Embryonic facial prominence (tissue), 1 donor: ENCODE results near the gene AGER.
A peak's percentile ranks its signal among the peaks of the same experiment; 100 is the strongest.
"Not testable (repeated sequence)": the region's sequence is repeated elsewhere in the genome, so short reads cannot be mapped to it uniquely, and the experiment has no call there.

Source experiments
- DNase-seq: peaks from one replicate; pipeline ENCODE4 v3.0.0-alpha.2; 2016; ENCODE audit errors: extremely low spot score

The AGER gene

DNA sequence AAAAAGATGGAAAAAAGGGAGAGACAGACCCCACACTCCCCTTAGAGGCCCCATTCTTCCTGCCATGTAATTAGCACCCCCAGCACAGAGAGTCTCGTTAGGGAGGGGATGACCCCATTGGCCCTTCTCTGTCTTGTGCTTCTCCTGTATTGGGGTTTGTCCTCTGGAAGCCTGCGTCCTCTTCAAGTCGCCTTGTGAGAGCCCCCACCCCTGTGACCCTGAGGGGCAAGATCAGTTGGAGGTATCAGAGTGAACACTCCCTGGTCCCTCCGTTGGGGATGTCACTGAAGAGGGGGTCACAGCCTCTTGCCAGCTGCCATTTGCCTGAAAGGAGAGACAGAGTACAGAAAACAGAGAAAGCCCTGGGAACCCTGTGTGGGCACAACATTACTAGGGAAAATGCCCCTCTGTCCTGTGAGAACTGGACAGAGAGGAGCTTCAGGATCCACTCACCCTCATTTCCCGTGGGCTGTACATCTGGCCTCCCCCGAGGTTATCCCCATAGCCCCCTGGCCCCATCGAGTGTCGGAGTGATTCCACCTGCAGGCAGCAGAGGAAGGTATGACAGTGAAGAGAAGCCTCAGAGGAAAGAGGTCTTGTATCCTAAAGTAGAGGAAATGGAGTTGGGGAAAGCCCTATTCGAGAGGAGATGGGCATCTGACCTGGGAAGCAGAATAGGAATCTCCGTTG lies 2.2 kb upstream of the AGER start:
- not testable (repeated sequence) for DNase-seq

DNA sequence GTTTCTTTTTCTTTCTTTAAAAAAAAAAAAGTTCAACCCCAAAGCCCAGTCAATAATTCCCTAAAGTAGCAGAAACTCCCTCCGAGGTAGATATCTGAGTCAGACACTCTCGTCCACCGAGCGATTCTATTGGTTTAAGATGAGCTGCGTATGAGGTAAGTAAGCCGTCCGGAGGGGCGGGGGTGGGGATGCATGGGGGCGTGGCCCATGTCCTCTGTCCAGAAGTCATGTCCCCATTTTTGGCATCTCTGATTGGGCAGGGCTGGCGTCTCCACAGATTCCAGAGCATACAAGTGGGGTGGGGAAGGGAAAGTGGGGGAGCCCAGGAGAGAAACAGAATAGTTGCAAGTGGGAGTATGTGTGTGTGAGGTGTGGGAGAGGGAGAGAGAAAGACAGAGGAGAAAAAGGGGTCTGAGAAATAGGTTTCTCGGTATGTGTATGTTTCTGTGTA lies 1.7 kb upstream of the AGER start:
- not testable (repeated sequence) for DNase-seq

DNA sequence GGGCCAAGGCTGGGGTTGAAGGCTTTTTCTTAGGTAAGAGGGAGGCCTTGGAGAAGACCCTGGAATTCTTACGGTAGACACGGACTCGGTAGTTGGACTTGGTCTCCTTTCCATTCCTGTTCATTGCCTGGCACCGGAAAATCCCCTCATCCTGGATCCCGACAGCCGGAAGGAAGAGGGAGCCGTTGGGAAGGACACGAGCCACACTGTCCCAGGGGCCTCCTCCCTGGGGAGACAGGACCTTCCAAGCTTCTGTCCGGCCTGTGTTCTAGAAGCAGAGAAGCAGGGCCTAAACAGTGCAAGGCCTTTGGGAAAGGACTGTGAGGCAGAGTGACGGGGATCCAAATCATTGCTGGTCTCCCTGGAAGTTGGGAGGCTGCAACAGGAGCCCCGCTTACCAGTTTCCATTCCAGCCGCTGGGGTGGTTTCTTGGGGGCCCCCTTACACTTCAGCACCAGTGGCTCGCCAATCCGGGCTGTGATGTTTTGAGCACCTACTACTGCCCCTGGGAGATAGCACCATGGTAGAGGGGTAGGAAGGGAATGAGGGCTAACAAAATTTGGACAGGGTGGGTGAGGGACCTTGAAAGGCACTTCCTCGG lies 470 bp downstream of the AGER start:
- no peak for DNase-seq

DNA sequence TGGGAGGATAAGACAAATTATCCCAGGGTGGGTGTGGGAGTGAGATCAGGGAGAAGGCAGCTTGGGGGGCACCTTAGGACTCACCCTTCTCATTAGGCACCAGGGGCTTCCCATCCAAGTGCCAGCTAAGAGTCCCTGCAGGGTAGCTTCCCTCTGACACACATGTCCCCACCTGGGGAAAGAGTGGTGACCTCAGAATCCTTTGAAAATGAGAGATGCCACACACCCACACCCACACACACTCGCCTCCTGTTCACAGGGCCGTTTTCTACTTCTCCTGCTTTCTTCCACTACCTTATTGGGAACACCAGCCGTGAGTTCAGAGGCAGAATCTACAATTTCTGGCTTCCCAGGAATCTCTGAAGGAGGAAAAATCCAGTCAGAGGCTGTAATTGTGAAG lies 1.0 kb downstream of the AGER start:
- no peak for DNase-seq

DNA sequence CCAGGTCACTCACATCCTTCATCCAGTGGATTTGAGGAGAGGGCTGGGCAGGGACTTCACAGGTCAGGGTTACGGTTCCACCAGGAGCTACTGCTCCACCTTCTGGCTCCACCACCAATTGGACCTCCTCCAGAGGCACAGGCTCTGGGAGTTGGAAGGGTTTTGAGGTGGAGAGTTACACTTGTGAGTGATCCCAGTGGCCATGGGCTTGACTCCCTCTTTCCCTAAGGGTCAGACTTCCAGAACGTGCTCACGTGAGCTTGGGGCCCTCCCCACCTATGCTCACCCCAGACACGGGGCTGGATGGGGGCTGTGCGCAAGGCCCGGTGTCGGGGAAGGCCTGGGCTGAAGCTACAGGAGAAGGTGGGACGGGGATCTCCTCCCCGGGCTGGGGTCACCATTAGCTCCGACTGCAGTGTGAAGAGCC lies 1.5 kb downstream of the AGER start:
- DNase-seq, result no peak

DNA sequence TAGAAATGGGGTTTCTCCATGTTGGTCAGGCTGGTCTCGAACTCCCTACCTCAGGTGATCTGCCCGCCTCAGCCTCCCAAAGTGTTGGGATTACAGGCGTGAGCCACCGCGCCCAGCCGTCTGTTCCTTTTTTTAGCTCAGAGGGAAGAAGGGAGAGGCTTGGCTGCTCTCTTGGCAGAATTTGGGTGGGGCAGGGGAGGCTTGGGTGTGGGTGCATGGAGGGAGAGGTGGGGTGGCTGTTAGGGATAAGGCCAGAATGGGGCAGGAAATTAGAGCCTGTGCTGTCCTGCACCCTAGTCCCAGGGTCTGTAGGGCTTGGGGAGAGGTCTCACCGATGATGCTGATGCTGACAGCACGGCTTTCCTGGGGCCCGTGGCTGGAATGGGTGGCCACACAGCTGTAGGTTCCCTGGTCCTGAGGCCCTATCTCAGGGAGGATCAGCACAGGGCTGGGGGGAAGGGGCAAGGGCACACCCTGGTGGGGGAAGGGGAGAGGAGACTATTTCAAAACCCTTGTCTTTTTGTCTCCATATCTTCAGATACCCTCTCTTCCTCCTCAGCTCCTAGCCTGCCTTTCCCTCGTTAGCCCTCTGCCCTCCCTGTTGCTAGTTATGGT lies 2.0 kb downstream of the AGER start:
- no peak for DNase-seq

DNA sequence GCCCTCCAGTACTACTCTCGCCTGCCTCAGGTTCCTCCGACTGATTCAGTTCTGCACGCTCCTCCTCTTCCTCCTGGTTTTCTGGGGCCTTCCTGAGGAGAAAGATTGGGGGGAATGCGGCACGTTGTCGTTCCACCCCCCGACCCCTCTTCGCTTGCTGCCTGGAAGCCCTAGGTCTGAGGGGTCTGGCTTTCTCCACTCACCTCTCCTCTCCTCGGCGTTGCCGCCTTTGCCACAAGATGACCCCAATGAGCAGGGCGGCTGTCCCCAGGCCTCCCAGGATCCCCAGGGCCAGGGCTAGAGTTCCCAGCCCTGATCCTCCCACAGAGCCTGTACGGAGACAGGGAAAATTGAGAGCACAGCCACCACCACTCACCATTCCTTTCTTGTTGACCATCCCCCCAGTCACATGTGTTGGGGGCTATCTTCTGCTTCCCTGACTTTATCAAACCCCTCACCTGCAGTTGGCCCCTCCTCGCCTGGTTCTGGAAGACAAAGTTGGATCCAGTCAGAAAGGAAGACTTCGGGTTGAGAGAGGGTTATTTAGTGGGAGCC lies 2.8 kb downstream of the AGER start:
- no peak for DNase-seq

DNA sequence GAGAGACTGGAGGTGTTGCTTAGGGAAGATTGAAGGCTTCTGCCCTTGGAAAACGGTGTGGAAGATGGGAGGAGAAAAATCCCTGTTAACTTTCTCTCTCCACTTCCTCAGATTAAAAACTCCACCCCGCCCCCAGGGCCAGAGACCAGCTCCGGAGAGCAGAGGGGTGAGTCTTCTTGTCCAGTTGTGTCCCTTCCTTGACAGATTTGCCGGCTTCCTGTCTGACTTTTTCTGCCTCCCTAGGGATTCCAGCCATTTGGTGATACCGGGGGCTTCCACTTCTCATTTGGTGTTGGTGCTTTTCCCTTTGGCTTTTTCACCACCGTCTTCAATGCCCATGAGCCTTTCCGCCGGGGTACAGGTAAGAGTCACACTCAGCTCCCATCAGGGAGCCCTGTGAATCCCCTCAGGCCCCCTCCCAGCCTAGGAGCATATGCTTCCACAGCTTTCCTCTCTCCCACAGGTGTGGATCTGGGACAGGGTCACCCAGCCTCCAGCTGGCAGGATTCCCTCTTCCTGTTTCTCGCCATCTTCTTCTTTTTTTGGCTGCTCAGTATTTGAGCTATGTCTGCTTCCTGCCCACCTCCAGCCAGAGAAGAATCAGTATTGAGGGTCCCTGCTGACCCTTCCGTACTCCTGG lies 4.2 kb downstream of the AGER start:
- no peak for DNase-seq

DNA sequence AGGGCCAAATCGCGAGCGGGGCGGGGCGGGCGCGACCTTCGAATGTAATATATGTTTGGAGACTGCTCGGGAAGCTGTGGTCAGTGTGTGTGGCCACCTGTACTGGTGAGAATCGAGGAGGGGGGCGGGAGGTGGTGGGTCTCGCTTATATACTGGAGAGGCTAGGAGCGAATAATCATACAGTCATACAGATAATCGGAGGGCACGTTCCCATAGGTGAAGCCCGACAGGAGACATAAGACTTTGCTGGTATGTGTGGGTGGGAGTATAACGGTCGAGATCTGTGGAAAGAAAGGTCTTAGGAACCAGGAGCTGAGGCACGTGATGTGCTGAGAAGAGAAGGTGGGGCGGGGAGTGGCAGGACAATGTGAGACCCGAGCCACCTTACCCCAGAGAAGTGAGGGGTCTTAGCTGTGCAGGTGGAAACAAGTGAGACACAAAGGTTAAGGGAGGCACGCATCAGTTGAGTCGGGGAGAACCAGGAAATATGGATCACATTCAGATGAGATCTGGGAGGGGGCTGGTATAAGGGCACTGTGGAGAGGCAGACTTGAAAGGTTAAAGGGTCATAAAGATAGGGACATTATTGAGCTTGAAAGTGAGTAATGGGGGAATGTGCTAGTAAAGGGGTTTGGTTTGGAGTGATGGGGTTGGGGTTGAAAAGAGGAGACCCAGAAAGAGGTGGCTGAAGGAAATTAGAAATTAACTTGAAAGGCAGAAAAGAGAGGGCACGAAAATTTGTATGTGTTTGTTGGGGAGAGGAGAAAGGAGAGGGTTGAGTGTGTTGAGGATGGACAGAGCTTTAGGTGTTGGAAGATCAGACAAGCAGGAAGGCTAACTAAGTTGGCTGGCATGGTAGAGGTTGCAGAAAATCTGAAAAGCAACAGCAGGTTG lies 5.3 kb downstream of the AGER start:
- no peak for DNase-seq

DNA sequence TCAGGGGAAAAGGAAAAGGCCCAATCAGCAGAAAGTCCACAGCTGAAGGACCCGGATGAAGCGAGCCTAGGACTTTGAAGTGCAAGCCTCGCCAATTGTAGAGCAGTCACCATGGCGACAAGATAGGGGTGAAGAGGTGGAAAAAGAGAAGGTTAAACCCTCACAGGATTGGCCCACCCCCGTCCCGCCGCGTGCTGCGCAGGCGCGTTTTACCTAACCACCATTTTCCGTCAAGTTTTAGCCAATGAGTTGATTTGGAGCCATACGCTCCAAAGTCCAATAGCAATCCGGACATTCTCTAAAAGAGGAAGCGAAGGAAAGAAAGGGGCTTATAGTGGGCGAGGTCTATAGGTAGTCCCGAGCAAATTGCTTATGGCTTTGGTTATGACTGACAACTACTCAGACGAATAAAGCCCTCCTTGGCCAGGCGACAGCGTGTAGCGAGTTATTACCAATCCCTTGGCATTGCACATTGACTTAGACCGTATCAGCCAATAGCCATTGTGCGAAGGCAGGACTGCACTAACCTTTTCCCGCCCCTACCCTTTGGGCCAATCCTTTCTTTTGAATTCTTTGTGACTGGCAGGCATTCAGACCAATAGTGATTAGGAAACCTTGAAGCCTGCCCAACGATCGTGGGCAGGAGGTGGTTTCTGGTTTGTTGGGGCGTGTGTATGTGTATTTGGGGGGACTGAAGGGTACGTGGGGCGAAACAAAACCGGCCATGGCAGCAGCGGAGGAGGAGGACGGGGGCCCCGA lies 6.1 kb downstream of the AGER start, which contains the start of gene RNF5:
RNF5 (plus strand) TSS at position 618 of the 759 bp plus-strand sequence; CDS start at position 725, 107 bp downstream.
- peak; percentile 100 for DNase-seq

DNA sequence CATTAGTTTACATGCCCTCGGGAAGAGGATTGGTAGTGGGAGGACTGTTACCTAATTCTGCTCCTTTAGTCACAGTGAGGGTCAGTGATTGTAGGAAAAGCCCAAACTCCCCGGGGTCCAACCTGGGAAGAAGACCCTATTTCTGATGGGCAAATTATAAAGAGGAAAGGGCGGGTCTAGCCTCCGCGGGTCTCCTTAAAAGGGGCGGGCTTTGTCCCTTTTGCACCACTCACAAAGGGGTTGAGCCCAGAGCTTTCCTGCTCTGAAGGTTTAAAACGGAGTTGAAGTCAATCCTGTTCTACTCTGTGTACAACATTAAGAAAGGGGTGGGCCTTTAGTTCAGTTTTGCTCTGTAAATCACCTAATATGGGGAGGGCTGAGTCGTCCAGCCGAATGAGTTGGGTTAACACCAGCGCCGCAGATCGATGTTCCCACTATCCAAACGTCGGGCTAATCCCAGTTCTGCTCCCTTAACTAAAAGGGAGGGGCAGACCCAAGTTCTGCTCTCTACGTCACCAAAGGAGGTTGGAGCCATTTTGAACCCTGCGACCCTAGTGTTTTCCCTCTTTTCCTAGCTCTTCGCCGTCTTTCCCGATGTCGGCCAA lies 6.8 kb downstream of the AGER start:
- no peak for DNase-seq

DNA sequence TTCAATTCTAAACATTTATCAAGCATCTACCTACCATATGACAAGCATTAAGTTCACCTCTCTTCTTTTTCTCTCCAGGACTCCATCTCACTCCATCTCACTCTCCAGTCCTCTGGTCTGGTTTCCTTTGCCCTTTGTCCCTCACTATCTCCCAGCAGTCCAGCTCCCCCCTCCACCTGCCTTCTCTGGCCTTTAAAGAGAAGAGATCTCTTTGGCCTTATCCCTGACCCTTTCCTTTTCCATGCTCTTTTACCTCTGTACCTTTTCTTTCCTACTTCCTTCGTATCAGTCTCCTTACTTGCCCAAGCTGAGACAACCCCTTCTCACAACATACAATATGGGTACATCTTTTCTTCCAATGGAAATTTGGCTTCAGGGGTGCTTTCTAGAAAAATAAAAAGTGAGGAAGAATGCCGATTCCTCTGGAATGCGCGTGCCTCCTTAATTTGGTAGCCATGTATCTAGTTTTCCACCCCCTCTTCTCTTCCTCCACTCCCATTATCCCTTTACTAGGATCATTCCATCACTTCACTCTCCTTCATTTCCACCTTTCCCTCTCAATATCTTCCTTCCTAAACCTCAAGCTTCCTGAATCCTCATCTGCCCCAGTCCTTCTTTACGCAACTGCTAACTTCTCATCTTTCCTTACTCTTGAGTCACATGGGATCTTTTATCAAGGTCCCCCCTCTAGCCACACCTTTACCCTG lies 7.4 kb downstream of the AGER start:
- no peak for DNase-seq

DNA sequence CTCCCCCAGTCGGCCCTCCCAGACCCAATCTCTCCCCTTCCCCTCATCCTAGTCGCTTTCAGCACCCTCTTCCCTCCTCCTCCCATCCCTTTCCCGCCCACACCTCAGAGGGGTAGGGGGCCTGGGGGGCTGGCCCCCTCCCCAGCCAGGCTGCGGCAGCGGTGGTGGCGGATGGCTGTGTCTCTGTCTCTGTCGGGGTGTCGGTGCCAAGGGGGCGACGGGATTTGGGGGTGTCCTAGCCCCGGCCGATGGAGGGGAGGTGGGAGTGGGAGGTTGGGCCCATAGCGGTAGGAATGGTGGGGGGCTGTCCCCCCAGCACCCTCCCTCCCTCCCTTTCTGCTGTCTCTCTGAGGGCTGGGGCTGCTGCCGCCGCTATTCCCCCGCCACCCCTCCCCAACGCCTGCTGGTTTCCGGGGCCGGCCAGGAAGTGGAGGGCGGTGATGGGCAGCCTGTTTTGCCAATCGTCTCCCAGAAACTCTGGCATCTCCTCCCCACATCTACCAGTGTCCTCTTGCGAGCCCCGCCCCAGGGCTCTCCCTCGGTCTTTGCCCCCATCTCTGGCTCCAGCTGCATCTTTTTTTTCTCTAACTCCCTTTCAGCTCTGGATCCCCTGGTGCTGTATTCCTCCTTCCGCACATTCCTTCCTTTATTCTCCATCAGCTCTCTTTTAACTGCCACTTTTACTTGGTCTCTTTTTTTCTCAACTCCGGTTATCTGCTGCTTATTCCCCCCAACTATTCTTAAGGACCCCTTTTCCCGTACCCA lies 8.2 kb downstream of the AGER start, which contains the start of gene AGPAT1:
AGPAT1 (minus strand) TSS at position 374 of the 765 bp plus-strand sequence. CDS start 4,588 bp downstream, outside the sequence.
- DNase-seq, result peak; percentile 93

DNA sequence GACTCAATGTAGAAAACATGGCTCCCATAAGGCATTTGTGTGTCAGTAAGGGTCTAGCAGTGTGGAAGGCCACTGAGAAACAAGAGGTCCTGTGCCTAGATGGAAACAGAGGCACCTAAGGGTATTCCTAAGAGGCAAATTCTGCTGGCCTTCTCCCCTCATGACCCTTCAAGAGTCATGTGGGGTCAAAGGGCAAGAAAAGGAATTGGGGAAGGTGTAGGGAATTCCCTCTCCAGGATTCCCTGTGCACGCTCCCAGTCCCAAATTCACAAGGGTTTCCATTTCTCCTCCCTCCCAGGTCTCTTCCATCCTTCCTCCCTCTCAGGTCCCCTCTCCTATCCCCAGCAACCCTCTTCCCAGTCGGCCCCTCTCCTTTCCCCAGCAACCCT lies 8.7 kb downstream of the AGER start:
- DNase-seq, result no peak

DNA sequence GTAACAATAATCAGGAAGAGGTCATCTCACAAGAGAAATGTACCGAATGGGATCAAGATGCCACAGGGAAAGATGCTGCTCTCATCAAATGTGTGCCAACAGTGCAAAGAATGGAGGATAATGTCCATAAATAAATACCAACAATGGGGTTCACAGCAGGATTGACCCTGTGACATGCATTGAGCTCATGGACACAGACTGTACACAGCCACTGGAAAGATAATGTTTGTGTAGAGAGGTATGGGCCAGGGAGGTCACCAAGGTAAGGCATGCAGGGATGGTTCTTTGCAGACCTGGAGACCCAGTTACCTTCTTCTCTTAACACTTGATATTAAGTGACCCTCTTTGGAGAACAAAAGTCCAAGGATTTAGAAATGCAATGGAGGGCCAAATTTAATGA lies 9.6 kb downstream of the AGER start:
- no peak for DNase-seq

DNA sequence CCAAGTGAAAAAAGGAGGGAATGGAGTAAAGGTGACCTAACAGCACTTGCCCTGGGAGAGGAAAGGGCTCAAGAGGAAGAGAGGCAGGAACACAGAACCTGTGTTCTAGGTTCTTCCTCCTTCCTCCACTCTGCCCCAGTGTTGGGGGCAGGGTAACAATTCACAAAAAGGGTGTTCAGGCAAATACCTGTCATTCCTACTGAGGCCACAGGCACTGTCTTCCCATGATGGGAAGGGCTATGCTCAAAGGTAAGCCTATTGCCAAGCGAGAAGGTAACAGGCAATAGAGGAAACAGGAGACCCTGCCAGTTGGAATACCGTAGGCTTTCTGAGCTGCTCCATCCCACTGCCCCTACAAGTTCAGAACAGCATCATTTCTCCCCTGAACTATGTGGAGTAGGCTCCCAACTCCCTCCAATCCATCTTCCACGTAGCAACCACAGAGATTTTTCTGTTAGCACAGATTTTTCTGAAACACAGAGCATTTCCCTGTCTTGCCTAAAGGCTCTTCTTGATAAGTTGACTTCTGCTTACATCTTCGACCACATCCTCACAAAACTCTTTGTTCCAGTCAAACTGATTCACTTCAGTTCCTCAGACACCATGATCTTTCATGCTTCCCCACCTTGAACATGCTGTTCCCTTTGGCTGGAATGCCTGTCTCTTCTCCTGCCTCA lies 10.9 kb downstream of the AGER start:
- DNase-seq, result no peak

DNA sequence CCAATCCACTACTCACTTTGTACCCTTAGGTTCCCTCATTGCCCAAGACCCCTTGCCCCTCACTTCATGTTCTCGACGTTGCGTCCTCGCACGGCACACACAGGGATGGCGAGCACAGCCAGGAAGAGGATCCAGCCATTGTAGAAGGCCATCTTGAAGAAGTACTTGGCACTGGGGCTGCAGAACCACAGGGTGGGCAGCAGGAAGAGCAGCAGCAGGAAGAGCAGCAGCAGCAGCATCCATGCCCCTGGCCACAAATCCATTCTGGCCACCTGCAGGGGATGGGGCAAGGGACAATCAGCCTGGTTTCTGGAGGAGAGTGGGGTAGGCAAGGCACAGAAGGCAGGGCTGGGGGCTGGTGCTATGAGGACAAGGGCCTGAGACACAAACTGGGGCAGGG lies 12.8 kb downstream of the AGER start:
- no peak for DNase-seq

DNA sequence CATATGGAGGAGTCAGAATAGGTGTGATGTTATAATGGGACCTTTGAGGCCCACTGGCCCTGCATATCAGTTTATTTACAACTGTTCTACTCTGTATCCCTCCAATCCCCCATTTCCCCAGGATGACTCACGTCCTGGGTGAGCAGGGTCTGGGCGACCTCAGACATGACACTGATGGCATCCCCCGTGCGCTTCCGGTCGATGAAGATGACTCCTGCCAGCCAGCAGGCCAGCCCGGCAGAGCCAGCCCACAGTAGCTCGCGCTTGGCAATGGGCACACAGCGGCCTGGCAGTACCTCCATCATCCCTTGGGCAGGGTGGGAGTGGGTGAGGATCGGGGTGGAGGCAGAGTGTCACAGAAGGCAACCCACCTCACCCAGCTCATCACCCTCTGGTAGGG lies 13.8 kb downstream of the AGER start:
- no peak for DNase-seq
